NCI-H2029 (cell line): ENCODE results near the gene LTBP3.

Source experiments
- DNase-seq: peaks from one replicate; lab custom pipeline; 2025; lab: John Stamatoyannopoulos, UW

LTBP3 gene

GRCh38 chr11:65585396-65586246, 27.5 kb upstream of the LTBP3 start:
- DNase-seq: no peak

DNA sequence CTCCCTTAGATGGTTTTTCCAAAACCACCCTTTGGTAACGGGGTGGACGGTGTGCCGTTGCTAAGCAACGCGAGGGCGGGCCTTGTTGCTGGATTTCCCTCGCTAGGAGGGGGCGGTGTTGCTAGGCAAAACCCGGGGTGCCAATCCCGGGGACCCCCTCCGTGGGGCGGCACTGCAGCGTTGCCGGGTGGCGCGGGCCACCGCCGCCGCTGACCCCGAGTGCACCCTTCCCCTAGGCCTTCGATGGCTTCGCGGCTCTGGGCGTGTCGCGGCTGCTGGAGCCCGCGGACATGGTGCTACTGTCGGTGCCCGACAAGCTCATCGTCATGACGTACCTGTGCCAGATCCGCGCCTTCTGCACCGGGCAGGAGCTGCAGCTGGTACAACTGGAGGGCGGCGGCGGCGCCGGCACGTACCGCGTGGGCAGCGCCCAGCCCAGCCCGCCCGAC, 26.6 kb upstream of the LTBP3 start:
- DNase-seq: no peak

- DNase-seq: no peak
These were observed 25.9 kb upstream of the LTBP3 start for GRCh38 chr11:65584106-65584505.

GRCh38 chr11:65583589-65583988, 25.4 kb upstream of the LTBP3 start:
- no peak for DNase-seq

DNA sequence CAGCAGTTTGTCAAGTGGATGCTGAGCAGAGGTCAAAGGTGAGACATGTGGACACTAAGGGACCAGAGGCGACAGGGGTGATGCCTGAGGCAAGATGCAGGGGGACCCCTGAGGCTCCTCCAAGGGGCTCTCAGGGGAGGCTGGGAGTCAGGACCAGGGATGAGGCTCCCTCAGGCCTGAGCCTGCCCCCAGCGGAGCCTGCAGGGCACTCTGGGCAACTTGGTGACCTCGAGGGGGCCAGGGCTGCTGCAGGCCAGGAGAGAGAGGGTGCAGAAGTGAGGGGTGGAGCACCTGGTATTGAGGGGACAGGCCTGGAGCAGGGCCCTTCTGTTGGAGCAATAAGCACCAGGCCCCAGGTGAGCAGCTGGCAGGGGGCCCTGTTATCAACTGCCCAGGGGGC, 23.8 kb upstream of the LTBP3 start:
- DNase-seq: no peak

DNA sequence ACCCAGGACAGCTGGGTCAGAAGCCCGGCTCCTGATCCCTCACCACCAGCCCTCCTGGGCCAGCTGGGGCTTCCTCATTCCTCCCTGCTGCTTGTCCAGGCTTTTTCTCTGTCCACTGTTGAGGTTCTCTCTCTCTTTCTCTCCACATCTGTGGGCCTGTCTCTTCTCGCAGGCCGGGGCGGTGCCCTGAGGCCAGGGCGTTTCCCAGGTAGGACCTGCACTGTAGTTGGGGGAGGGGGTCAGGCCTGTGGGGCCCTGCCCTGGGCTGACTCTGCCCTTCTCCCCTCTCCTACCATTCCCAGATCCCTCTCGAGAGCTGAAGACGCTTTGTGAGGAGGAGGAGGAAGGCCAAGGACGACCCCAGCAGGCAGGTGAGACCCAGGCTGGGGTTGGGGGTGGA, 22.6 kb upstream of the LTBP3 start:
- no peak for DNase-seq

GRCh38 chr11:65580031-65580692, 22.0 kb upstream of the LTBP3 start:
- DNase-seq: no peak

- no peak for DNase-seq
These were observed 21.1 kb upstream of the LTBP3 start for GRCh38 chr11:65579291-65579690.

DNA sequence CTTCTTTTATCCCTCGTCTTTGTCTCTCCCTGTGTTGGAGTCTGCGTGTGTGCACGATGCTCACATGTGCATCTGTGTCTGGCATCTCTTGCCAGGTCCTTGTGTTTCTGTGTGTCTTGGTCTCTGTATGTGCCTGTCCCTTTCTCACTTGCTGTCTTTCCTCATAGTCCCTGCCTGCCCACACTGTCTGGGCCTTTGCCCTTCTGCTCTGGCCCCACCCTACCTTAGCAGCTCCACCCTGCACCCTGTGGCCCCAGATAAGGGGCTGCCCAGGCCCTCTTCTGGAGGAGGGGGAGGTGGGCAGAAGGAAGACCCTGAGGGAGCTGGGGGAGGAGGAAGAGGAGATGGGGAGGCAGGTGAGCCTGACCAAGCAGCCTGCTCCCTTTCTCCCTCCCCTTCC, 20.5 kb upstream of the LTBP3 start:
- DNase-seq: no peak

- no peak for DNase-seq
These were observed 20.0 kb upstream of the LTBP3 start for GRCh38 chr11:65578134-65578533.

GRCh38 chr11:65577756-65578109, 19.6 kb upstream of the LTBP3 start:
- DNase-seq: no peak

DNA sequence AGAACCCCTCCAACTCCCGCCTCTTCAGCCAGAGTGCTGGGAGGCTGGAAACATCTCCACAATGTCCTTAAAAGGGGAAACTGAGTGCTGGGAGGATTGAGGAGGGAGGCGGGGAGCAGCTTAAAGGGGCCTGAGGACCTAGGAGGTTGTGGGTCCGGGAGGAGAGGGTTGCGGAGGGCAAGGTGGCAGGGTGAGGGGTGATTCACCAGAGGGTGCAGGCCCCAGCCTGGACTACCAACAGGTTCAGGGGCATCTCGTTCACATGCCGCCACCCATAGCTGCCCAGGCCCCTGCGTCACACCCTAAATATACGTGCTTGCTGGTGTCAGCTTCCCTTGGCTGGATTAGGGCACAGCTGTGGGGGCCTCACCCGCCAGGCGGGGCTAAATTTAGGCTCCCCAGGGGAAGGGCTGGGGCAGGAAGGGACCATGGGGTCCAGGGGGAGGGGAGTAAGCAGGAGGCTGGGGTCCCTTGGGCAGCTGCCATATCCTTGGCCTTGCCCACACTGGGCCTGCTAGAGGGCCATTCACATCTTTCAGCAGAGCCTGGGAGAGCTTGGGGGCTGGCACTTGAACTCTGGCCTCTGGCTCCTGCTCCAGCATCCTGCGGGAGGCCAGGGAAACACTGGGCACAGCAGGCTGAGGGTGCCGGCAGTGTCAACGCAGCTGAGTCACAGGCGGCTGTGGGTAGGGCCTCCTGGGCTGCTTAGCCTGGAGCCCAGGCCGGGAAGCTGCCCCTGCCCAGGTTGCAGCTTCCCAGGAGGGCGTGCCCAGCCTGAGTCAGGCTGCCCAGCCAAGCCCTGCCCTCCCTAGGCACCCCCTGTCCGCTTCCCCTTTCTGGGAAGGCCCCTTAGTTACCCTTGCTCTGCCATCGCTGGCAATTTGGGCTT, 19.0 kb upstream of the LTBP3 start:
- DNase-seq: no peak

GRCh38 chr11:65576232-65576866, 18.2 kb upstream of the LTBP3 start:
- no peak for DNase-seq

- DNase-seq: no peak
These were observed 17.5 kb upstream of the LTBP3 start, which contains the start of gene EHBP1L1 for GRCh38 chr11:65575568-65576231. EHBP1L1 (plus strand) TSS chr11:65576053; CDS start chr11:65576303, 250 bp downstream.

DNA sequence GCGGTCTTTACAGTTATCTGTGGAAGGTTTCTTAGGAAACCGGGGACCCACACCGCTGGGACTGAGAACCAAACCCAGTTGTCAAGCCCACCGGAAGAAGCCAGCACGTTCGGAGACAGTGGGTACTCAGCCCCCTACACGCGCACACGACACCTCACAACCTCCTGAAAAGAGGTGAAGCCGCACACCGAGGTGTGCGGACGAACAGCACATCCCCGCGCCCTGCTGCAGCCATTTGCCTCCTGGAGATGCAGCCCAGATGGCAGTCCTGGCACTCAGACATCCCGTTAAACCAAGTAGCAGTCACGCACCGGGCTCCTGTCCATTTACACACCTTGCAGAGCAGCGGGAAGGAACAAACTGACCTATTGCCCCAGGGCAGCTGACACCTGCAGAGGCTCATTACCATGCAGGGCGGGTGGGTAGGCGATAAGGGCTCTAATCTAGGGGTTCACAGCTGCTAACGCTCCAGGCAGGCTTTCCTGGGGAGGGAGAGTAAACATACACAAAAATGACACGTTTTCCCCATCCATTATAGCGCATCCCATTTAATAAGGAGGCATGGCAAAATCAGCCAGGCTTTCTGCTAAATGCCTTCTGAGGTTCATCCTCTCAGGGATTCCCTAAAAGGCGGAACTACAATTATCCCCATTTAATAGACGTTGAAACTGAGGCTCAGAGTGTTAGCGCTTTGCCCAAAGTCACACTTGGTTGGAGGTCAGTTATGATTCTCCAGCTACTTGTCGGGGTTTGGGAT, 16.8 kb upstream of the LTBP3 start:
- DNase-seq: no peak

DNA sequence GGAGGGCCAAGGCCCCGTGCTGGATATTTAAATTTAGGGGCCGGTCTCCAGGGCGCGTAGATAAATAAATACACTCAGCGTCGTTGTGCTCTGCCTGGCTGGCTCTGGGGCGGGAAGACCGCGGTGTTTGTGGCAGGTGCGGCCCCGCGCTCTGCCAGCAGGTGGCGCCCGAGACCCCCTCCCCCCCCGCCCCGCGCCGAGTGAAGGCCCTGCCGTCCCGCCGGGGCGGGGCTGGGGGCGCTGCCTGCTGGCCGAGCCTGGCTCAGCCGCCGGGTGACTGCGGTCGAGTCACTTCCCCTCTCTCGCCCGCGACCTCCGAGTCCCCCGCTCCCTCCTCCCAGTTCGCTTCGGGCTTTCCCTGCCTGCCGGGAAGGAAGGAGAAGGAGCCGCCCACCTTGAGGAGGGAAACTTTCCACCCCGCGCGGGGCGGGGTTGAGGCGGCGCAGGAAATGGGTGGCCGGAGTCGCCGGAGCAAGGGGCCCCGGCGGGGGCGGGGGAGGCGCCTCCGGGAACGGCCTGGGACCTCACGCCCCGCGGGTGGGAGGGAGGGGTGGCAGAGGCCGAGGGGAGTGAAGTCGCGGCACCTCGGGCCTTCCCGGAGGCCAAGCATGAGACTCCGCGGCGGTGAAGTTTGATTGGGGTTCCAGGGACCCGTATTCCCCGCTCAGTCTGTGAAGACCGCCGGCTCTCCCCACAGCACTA, 16.1 kb upstream of the LTBP3 start:
- DNase-seq: peak; percentile 58

DNA sequence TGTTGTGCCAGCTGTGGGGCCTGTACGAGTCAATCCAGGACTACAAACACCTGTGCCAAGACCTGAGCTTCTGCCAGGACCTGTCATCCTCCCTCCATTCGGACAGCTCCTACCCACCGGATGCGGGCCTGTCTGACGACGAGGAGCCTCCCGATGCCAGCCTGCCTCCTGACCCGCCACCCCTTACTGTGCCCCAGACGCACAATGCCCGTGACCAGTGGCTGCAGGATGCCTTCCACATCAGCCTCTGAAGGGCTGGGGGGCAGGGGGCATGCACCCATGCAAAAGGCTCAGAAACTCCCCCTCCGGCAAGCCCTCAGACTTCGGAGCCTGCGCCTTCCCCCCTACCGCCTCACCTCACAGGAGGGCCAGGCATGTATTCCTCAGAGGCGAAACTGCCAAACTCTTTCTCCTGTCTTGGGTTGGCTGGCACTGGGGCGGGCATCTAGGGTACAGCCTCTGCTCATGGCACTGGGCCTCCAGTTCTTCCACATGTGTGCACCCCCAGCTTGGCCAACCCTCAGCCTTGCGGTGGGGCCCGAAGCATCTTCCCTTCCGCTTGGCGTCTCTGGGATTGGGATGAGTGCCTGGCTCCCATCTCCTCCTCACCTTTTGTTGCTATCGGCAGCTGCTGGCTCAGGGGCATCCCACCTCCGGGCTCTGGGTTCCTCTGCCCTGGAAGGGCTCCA, 15.4 kb upstream of the LTBP3 start:
- peak; percentile 58 for DNase-seq

DNA sequence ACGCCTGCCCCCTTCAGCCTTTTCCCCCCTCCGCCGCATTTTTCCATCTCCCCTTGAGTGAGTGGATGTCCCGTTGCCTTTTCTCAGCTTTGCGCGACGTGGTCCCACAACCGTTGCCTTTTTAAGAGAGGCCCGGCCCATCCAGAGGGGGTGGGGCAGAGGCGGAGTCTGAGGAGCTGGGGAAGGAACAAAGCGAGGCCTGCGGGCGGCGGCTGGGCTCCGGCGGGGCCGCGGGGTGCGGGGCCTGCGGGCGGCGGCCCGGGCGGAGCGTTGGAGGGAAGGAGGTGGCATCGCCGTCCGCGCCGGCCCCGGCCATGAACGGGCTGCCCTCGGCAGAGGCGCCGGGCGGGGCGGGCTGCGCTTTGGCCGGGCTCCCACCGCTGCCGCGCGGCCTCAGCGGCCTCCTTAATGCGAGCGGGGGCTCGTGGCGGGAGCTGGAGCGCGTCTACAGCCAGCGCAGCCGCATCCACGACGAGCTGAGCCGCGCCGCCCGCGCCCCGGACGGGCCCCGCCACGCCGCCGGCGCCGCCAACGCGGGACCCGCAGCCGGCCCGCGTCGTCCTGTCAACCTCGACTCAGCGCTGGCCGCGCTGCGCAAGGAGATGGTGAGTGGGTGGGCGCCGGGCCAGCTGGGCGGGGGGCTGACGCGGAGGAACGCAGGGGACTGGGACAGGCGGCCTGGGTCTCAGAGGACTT, 14.3 kb upstream of the LTBP3 start, which contains the start of gene FAM89B:
FAM89B (plus strand) TSS at position 183 of the 696 bp plus-strand sequence; CDS start at position 315, 132 bp downstream.
- peak; percentile 71 for DNase-seq

GRCh38 chr11:65571940-65572339, 13.8 kb upstream of the LTBP3 start:
- no peak for DNase-seq
